DMS53 (cell line): Measurements from ENCODE around the gene GRM8.
A peak's percentile ranks its signal among the peaks of the same experiment; 100 is the strongest.

Experiments
- DNase-seq: peaks from one replicate; lab custom pipeline; 2025; lab: John Stamatoyannopoulos, UW

Gene GRM8

DNA sequence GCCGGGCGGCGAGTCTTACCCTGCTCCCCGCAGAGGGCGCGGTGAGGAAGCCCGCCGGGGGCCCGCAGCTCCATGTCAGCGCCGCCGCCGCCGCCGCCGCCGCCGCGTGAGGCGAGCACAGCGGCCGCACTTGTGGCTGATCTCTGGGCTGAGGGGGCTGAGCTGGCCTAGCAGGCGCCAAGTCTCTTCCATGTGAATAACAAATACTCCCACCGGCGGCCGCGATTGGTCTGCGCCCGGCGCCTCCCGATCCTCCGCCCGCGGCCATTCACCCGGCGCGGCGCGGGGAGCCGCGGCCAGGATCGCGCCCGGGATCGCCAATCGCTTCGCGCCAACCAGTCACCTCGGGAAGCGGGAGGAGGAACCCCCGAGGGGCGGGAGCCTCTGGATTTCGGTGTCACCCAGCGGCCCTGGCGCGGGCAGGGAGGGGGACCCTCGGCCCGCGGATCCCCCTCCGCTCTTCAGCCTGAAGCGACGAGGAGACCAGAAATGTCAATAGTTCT is at the start of gene GRM8:
GRM8 (minus strand) TSS at position 164 of the 503 bp plus-strand sequence.
- peak; percentile 84 for DNase-seq

DNA sequence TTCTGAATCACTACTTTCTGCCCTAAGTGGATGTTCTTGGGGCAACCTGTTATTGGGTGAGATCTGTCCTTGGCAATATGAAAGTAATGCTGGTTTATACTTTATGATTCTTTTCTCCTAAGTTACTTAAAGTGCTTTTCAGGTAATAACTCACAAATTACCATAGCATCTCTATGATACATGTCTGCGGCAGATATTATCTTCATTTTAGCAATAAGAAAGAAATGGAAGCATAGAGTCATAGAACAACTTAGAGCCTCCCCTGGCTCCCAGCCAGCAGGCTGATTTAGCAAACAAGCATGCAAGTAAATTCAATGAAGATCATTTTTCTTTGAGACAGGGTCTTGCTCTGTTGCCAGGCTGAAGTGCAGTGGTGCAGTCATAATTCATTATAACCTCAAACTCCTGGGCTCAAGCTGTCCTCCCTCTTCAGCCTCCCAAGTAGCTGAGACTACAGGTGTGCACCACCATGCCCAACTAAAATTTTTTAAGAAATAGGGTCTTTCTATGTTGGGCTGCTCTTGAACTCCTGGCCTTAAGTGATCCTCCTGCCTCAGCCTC is 38.1 kb upstream of the GRM8 start:
- no peak for DNase-seq

DNA sequence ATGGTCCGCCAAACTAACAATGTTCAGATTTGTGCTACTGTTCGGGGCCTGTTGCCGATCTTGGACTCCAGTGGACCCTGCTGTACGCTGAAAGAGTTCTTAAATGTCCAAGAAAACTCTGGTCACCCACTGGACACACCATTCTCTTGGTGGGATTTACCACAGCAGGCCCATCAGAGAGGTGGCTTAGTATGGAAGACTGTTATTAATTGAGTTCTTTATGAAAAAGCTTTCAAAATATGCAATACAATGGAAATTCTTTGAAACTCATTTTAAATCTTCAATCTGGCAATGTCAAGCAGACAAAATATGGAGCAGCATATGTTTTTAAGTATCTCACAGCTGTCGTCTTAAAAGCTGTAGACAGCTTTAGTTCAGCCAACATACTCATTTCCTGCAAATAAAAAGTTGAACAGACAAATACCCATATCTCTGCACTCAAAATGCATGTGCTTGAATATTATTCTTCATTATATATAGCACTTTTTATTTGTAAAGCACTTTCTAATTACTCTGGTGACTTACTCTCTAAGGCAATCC is 37.4 kb upstream of the GRM8 start:
- no peak for DNase-seq

DNA sequence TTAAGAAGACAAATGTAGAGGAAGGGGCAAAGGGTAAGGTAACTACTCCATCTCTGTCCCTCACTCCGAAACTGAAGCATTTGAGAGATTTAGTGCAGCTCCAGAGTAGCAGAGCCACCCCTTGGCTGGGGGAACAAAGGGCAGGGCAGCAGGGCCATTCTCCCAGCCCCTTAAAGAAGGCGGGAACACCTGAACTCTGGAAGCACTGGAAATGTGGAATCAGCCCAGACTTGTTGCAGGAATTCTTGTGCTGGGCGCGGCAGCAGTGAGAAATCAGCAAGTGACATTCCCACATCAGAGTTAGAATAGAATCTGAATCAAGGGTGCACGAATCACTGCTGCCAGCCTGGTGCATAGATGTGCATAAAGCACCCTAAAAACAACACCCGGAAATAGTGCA is 34.4 kb upstream of the GRM8 start:
- DNase-seq = no peak

DNA sequence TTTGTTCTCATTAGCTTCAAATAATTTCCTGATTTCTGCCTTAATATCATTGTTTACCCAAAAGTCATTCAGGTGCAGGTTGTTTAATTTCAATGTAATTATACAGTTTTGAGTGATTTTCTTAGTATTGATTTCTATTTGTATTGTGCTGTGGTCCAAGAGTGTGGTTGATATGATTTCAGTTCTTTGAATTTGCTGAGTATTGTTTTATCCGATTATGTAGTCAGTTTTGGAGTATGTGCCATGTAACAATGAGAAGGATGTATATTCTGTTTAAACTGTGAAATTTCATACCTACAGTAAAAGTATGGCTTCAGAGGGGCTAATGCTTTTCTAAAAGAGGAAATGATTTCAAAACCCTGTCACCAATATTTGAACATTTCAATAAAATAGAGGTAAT is 17.4 kb upstream of the GRM8 start:
- DNase-seq = no peak

DNA sequence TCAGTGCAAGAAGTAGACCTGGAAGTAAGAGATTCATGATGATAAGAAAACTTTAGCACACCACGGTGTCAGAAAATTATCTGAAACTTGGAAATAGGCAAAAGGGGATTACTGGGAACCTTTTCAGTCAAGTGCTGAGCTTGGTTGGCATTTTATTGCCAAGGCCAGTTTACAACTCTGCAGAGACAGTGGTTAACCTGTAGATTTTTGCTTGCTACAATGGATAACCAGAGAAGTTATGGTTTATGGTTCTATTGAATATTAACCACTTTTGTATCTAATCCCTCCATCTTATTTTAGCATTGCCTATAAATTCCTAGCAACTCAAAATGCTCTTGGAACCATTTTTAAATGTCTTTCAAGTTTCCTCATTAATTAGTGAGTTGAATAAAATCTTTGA is 13.3 kb upstream of the GRM8 start:
- no peak for DNase-seq

DNA sequence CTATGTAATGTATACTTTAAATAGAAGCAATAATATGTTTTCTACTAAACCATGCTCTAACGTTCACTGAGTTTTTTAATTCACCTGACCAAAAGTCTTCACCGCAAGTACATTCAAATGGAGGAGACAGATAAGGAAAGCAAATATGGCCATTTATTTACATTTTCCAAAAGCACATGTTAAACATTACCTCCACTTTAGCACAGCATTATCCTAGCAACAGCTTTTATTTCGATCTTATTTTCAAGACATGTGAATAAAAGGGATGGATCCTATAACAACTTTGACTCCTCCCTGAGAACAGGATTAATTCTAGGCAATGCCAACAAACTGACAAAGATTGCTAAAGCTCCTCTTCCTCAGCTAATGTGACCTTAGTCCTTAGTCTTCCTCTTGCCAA is 11.5 kb upstream of the GRM8 start:
- DNase-seq = peak; percentile 28

DNA sequence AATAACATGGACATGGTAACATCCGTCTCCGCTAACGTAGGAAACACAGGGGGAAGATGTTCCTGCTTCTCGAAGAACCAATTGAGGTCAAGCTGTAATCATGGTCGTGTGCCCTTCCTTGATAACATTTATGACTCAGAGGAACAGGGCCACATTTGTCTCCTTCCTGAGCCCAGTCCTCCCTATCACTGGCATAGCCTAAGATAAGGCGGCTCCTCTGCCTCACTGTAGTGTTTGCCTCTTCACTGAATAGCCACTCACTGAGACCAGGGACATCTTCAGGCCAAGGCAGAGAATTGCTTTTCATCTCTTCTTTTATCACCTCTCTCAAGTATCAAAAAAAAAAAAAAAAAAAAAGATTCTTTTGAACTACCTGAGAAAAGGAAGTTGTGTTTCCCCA is 5.4 kb upstream of the GRM8 start:
- peak; percentile 48 for DNase-seq

DNA sequence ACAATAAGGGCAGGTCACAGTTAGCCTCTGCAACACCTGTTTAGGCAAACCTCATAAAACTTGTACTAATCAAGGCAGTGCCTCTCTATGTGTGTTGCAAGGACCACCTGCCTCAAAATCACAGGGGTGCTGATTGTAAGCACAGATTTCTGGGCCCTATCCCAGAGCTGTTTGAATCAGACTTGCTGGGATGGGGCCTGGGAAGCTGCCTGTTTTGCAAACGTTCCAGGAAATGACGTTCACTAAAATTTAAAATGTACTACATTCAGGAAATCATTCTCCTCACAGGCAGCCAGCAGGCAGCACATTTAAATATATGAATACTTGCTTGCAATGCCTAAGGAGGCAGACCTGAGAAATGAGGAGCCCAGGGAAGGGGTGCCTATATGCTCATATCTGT is 4.3 kb upstream of the GRM8 start:
- no peak for DNase-seq

DNA sequence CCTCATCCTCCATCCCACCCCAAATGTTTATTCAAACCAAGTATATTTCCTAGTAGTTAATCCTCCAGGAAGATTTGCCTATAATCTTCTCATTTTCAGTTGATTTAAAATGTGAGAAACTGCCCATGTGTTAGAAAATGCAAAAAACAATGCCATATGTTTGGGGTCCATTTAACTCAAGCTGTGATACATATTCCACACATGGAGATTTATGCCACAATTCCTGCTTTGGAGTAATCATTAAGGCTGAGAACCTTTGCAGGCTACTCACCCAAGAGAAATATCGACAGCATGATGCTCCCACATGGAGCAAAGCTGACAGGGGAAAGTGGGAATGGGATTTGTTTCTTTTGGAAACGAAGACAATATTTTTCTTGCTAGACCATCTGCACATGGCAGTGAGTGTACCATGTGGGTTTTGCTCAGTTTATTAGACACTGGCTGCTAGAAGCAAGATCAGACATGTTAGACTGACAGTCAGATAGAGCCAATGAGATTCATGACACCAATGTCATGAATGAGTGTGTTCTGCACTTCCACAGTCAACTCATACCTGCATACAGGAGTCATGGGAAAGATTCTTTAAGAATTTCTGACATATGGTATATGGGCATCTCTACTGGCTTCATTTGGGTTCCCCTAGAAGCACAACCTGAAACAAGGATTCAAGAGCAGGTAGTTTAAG is 3.4 kb upstream of the GRM8 start:
- no peak for DNase-seq

DNA sequence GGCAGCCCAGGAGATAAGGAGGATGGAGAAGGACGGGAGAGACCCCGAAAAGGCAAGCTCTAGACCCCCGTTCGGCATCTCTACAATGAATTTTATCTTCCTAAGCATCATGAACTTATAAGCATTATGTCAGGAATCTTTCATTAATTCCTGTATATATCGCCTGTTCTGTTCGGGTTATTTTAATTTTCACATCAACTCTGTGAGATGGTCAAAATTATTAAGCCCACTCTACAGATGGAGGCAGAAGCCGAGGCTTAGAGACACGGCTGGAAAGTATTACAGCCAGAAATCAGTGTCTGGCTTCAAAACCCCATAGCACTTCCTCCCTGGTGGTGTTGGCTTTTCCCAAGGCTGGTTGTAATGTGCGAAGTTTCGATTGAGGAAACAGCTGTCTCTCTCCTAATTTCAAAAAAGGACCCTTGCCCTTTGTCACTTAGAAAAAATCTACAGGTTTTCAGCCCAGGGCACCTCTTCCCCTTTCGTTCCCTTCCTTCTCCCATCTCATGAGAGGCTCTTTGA is 1.5 kb upstream of the GRM8 start:
- peak; percentile 32 for DNase-seq

DNA sequence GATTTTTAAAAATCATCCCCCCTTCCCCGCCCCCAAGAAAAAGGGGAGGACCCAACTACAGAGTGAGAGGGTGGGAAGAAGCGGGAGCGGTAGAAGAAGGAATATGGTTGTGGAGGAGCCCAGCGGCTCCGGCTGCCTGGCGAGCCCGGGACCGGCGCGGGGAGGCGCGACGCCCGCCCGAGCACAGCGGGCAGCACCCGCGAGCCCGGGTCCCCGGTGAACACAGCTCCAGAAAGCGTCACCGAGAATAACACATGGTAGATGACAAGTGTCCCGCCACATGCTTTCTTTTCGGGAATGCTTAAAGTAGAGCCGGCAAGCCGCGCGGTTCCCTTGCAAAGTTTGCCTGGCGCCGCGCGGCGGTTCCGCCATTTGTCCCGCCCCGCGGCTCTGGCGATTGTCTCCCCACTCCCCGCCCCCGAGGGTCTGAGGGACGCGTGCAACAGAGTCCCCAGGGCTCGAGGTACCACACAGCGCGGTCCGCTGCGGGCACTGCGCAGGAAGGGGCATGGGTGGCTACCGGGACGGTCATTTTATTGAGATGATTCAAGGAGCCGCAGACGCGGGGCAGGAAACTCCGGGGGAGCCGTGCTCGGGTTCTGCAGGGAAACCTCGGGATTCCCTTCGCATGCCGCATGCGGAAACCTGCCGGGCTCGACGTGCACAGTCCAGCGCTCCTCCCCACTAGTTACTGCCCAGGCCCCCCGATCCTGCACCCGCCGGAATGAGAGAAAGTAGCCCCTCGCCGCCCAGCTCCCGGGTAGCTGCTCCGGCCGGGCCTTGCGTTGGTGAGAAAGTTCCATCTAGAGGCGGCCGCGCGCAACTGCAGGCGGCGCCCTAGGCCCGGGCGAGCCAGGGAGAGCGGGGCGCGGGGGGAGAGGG is 781 bp upstream of the GRM8 start:
- peak; percentile 87 for DNase-seq

DNA sequence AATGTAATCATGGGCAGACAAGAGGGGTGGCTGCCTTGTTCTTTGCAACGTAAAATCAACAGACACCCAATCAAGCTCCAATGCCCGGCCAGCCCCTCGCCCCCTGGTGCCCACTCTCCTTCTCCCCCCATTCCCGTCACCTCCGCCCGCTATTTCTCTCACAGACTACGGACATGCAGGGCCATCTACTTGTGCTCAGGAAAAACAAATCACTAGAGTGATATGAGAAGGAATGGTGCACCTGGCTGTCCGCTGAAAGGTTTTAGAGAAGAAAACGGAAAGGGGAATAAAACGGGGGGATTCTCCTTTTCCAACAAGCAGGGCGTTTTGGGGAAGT is 396 bp downstream of the GRM8 start:
- no peak for DNase-seq

DNA sequence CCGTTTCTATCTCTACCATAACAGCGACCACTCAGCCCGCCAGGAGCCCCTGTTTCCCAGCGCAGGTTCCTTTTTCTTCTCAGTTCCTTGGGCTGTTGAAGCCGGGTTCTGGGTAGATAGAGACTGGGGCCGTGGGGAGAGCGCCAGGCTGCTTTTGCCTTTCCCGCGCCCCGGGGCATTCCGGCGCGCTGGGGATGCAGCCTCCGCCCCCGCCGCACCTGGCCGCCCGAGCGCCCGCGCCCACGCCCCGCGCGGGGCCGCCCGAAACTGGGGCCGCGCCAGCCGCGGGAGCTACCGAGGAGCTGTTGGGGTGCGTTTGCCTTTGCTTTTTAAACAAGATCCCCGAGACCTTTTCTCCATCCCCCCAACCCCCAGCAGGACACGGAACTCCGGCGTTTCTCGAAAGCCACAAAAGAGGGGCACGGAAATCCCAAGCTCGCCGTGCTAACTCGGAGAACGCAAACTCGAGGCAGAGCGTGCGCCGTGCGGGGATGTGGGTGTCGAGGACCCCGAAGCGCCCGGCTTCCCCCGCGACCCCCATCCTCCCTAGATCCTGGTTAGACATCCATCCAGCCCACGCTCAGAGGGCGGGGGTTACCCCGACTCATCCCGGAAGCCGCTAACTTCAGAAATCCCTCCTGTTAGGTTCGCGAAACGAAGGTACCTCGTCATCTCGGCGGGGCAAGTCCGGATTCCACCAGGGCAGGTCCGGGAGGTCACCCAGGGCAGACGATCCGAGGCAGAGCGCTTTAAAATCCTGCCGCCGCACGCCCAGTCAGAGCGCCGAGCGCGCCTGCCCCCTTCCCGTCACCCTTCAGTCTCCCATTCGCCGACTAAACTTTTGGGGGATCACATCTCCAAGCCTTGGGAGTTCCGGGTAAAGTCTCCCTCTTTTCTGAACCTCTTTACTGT is 1.0 kb downstream of the GRM8 start:
- peak; percentile 62 for DNase-seq

DNA sequence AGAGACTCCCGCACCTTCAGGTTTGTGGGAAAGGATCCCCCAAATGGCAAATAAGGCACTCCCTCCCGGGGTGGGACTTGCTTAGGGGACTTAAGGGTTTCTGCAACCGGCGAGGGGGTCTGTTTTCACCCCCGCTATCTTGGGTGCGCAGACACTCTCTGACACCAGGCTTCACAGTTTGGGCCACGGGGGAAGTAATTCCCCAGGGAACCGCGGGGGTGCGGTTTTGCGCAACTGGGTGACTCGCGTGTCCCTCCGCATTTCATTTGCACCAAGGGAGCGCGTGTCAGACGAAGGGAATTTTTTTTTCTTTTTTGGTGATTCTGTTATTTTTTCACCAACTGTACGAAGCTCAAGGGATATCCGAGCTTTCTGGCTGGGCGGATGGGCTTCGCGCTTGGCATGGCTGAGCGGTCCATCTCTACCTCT is 1.7 kb downstream of the GRM8 start:
- DNase-seq = peak; percentile 60

DNA sequence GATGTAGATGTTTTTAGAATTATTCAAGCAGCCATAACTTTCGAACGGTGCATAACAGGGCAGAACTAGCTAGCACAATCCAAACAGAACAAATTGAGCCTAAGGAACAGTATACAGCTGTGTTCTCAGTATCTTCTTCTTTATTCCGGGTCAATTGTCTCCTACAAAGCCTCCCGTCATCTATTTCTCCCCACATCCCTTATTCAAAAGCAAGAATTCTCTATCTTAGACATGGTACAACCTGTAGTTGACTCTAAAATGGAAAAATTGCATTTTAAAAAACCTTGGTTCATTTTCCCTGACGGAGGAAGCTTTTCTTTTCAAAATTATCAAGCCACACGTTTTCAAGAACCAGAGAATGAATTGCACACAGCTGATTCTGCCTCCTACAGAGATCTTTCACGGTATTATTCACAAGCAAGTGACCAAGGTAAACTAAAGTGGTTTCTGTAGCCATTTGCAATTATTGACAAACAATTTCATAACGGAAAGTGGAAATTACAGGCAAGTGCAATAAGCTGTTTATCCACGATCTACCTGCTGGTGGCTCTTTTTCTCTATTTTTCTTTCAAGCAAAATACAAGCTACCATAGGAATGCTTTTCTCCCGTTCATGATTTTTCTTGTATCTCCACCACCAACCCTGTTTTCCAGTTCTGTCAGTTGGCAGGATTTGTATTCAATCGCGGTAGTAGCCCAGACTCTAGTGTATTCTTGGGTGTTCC is 2.3 kb downstream of the GRM8 start:
- DNase-seq = peak; percentile 56

DNA sequence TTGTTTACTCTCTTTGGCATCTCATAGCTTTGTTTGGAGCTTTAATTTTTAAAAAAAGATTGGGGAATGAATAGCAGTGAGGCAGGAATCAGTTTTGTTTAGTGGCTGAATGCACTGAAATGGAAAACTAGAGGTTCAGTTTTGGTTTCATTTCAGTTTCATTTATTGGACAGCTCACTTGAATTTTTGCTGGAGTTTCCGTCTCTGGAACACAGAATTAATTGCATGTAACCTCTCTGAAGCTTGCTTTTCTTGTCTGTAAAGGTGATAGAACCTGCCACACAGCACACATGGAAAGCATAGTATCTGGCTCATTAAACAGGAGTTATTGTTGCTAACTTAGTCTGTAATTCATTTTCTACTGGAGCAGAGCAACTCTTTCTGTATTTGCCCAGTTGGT is 7.1 kb downstream of the GRM8 start:
- DNase-seq = no peak

DNA sequence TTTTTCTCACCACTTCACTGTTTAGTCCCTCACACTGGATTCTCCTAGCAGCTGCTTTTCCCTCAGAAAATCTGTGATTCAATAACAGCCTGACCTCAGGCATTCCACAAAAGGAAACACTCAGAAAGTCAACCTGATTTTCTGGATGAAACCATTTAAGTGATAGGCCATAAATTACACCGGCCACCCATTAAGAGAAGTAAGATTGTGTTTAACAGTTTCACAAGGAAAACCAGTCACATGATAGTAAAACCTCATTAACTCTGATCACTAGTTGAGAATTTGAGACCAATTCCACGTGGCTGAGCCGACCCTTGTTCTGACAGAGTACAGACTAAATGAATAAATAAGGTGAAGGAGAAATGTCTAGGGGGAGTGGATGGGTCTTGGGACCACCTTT is 7.7 kb downstream of the GRM8 start:
- no peak for DNase-seq

DNA sequence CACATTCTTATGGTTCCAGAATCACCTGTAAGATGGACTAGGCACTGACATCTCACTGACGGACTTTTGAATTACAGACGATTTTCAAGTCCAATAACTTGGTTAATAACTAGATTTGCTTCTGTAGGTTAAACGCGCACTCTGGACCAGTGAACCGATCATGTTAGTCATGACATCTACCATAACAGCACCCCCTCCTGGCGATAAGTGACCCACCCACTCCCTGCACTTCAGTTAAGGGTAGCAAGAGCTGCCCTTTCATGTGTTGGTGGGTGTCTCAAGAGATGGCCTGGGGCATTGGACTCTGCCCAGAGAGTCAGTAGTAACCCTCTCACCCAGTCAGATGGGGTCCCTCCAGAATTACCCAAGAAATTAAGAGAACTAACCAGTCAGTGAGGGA is 12.9 kb downstream of the GRM8 start:
- peak; percentile 54 for DNase-seq

DNA sequence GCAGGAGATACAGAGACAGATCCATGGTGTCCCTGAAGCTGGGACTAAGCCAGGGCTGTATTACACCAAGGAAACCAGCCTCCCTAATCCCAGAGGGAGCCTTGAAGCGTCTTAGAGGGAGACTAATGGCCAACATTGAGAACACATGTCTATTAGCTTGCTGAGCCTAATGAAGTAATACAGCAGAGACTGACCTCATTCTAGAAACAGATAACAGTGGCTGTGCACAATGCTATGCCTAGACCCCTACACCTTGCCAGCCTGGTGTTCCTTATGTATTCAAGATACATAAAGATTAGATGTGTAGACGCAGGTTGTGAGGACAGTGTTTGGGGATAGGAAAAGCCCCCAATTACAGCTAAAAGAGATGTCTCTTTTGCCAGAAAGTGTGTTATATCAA is 19.1 kb downstream of the GRM8 start:
- DNase-seq = no peak

DNA sequence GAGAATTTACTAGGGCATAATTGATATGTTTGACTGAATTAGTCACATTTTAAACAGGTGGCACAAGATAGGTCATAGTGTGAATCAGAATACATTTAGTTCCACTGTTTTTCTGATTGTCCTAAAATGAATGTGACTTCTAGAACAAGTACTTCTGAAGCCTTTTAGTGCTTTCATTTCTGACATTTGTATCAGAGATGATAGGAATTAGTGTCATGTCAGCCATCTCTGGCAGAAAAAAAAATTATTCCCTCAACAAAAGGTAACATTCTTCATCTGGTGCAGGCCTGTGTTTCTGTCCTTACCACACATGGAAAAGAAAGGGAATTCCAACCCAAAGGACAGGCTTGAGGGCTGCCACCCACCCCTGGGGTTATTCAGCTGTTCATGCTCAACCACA is 21.3 kb downstream of the GRM8 start:
- no peak for DNase-seq
